ENCODE results near the gene DCTD. TPM values are rescaled to one million over a fixed set of nuclear protein-coding genes. Genes with fewer than 3 reads are reported as not detected.

DCTD gene
- total and polyA plus RNA-seq, 2 of the 13 experiments (the other 11 are each of a cell fraction or from before 2014, with no cell fraction given) = 85.1 to 95.3 TPM

DNA sequence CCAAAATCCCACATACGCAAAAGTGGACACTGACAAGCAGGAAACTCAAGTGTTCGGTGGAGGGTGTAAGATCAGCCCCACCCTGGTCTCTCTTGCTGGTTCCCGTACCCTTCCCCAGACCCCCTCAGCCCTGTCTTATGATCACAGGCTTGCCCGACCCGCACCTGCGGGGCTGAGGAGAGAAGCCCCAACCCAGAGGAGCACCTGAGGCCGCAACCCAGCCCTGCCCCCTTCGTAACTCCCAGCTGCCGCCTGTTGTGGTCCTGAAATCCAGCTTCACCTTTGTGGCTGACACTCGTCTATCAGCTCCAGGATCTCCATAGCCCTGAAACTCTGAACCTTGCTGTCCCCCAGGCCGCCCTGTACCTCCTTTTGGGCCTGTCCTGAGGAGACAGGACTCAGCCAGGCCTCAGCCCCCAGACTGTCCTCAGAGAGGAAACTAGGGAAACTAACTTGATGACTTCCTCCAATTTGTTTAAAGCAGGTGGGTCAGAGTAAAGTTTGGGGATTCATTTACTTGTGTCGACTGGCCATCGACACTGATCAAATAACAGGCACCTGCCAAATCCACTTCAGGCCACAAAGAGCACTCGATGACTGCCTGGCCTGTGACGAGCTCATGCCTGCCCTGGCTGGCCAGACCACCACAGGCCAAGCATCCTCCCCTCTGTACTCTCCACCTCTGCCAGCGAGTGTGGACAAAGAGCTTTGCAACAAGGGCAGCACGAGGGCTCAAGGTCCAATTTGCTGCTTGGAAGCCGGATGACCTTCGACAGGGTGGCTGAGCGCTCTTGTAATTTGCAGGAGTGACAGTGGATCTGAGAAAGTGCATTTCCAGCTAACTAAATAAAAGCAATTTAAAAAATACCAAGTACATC, 19.3 kb downstream of the DCTD start (continued):
- TF ChIP-seq SP2 (CRISPR knock-in tag; IDR thresholded peaks at IDR 0.05) (no peak), ZNF552 (CRISPR knock-in tag; IDR thresholded peaks at IDR 0.05; ENCODE audit: borderline replicate concordance) (no peak), REL (CRISPR knock-in tag; conservative IDR thresholded peaks at IDR 0.05) (0 out of 2 replicates have a peak, but pooled peaks have one; percentile 31), HBP1 (CRISPR knock-in tag; IDR thresholded peaks at IDR 0.05; ENCODE audit: low read depth) (no peak), HNF4A (CRISPR knock-in tag; IDR thresholded peaks at IDR 0.05) (peak; percentile 100), ATRX (CRISPR knock-in tag; IDR thresholded peaks at IDR 0.05; ENCODE audit: borderline replicate concordance) (no peak), MED8 (CRISPR knock-in tag; IDR thresholded peaks at IDR 0.05; ENCODE audit: insufficient replicate concordance) (peak; percentile 56), E2F5 (CRISPR knock-in tag; conservative IDR thresholded peaks at IDR 0.05) (no peak), HOMEZ (CRISPR knock-in tag; IDR thresholded peaks at IDR 0.05; ENCODE audit: low read depth) (peak; percentile 88), SALL1 (CRISPR knock-in tag; IDR thresholded peaks at IDR 0.05) (peak; percentile 97), MEIS2 (CRISPR knock-in tag; IDR thresholded peaks at IDR 0.05) (peak; percentile 88; the same call in 1 of the 2 replicates), ZNF543 (CRISPR knock-in tag; IDR thresholded peaks at IDR 0.05) (peak; percentile 80), ZNF790 (CRISPR knock-in tag; IDR thresholded peaks at IDR 0.05; ENCODE audit: borderline replicate concordance) (no peak), SYNCRIP (IDR thresholded peaks at IDR 0.05; ENCODE audit: insufficient read depth, low read depth, low read length) (no peak)
- TF ChIP-seq, protein P1, sequence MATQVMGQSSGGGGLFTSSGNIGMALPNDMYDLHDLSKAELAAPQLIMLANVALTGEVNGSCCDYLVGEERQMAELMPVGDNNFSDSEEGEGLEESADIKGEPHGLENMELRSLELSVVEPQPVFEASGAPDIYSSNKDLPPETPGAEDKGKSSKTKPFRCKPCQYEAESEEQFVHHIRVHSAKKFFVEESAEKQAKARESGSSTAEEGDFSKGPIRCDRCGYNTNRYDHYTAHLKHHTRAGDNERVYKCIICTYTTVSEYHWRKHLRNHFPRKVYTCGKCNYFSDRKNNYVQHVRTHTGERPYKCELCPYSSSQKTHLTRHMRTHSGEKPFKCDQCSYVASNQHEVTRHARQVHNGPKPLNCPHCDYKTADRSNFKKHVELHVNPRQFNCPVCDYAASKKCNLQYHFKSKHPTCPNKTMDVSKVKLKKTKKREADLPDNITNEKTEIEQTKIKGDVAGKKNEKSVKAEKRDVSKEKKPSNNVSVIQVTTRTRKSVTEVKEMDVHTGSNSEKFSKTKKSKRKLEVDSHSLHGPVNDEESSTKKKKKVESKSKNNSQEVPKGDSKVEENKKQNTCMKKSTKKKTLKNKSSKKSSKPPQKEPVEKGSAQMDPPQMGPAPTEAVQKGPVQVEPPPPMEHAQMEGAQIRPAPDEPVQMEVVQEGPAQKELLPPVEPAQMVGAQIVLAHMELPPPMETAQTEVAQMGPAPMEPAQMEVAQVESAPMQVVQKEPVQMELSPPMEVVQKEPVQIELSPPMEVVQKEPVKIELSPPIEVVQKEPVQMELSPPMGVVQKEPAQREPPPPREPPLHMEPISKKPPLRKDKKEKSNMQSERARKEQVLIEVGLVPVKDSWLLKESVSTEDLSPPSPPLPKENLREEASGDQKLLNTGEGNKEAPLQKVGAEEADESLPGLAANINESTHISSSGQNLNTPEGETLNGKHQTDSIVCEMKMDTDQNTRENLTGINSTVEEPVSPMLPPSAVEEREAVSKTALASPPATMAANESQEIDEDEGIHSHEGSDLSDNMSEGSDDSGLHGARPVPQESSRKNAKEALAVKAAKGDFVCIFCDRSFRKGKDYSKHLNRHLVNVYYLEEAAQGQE (IDR thresholded peaks at IDR 0.05; ENCODE audit: borderline replicate concordance in 1 of 2, low read depth in 1 of 2, low read length in 2 of 2) = peak in 1 of 2 experiments; percentile 28; a peak in 1 of 4 replicates
- TF ChIP-seq, protein P2, sequence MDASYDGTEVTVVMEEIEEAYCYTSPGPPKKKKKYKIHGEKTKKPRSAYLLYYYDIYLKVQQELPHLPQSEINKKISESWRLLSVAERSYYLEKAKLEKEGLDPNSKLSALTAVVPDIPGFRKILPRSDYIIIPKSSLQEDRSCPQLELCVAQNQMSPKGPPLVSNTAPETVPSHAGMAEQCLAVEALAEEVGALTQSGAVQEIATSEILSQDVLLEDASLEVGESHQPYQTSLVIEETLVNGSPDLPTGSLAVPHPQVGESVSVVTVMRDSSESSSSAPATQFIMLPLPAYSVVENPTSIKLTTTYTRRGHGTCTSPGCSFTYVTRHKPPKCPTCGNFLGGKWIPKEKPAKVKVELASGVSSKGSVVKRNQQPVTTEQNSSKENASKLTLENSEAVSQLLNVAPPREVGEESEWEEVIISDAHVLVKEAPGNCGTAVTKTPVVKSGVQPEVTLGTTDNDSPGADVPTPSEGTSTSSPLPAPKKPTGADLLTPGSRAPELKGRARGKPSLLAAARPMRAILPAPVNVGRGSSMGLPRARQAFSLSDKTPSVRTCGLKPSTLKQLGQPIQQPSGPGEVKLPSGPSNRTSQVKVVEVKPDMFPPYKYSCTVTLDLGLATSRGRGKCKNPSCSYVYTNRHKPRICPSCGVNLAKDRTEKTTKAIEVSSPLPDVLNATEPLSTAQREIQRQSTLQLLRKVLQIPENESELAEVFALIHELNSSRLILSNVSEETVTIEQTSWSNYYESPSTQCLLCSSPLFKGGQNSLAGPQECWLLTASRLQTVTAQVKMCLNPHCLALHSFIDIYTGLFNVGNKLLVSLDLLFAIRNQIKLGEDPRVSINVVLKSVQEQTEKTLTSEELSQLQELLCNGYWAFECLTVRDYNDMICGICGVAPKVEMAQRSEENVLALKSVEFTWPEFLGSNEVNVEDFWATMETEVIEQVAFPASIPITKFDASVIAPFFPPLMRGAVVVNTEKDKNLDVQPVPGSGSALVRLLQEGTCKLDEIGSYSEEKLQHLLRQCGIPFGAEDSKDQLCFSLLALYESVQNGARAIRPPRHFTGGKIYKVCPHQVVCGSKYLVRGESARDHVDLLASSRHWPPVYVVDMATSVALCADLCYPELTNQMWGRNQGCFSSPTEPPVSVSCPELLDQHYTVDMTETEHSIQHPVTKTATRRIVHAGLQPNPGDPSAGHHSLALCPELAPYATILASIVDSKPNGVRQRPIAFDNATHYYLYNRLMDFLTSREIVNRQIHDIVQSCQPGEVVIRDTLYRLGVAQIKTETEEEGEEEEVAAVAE (CRISPR knock-in tag; IDR thresholded peaks at IDR 0.05; ENCODE audit: borderline replicate concordance) = peak; percentile 89

Data from HepG2 (cell line).